Trophoblast cell (in vitro differentiated cells and primary cell): ENCODE measurements around the gene ATN1.

Source experiments
- DNase-seq, 2 donors: peaks; one replicate each; pipeline ENCODE4 v3.0.0-alpha.2; 2016
- H2AFZ ChIP-seq: 2 replicates; pipeline ENCODE4 v1.6.1; 2013; ENCODE audit warnings: low read length, moderate library complexity, mild to moderate bottlenecking; ENCODE audit not compliant: insufficient read depth, poor library complexity
- H2AK5ac ChIP-seq: 2 replicates; pipeline ENCODE4 v1.6.1; 2013; ENCODE audit warnings: mild to moderate bottlenecking, low read length
- H2BK120ac ChIP-seq: 2 replicates; pipeline ENCODE4 v1.6.1; 2013; ENCODE audit warnings: low read length, mild to moderate bottlenecking, moderate library complexity; ENCODE audit not compliant: insufficient read depth, poor library complexity
- H2BK12ac ChIP-seq: 2 replicates; pipeline ENCODE4 v1.6.1; 2013; ENCODE audit warnings: mild to moderate bottlenecking, low read length, moderate library complexity
- H2BK5ac ChIP-seq: 2 replicates; pipeline ENCODE4 v1.6.1; 2013; ENCODE audit warnings: low read length, low read depth, moderate library complexity, mild to moderate bottlenecking; ENCODE audit not compliant: poor library complexity
- H3K14ac ChIP-seq: 2 replicates; pipeline ENCODE4 v1.6.1; 2013; ENCODE audit warnings: mild to moderate bottlenecking, low read length
- H3K18ac ChIP-seq: 2 replicates; pipeline ENCODE4 v1.6.1; 2013; ENCODE audit warnings: mild to moderate bottlenecking, low read length
- H3K23ac ChIP-seq: 2 replicates; pipeline ENCODE4 v1.6.1; 2013; ENCODE audit warnings: low read length
- H3K27ac ChIP-seq: 2 replicates; pipeline ENCODE4 v1.5.1; 2013; ENCODE audit warnings: low read depth, mild to moderate bottlenecking, inconsistent platforms, low read length, moderate library complexity
- H3K27me3 ChIP-seq: 2 replicates; pipeline ENCODE4 v1.6.1; 2013; ENCODE audit warnings: inconsistent platforms, mild to moderate bottlenecking, low read length, moderate library complexity; ENCODE audit not compliant: insufficient read depth
- H3K36me3 ChIP-seq, 2 experiments: 1 replicate in 1 of 2; 2 replicates in 1 of 2; pipeline ENCODE4 v1.6.1; 2013; ENCODE audit warnings: low read length in 2 of 2, mild to moderate bottlenecking in 2 of 2, moderate library complexity in 1 of 2; ENCODE audit not compliant: insufficient read depth in 2 of 2, control insufficient read depth in 1 of 2
- H3K4ac ChIP-seq: 2 replicates; pipeline ENCODE4 v1.6.1; 2013; ENCODE audit warnings: low read depth, mild to moderate bottlenecking, low read length, moderate library complexity
- H3K4me1 ChIP-seq, 2 experiments: 1 replicate in 1 of 2; 2 replicates in 1 of 2; pipeline ENCODE4 v1.6.1; 2013; ENCODE audit warnings: low read length in 2 of 2, mild to moderate bottlenecking in 2 of 2, moderate library complexity in 1 of 2; ENCODE audit not compliant: insufficient read depth in 2 of 2, control insufficient read depth in 1 of 2
- H3K4me2 ChIP-seq: 2 replicates; pipeline ENCODE4 v1.6.1; 2013; ENCODE audit warnings: inconsistent platforms, mild to moderate bottlenecking, low read length, moderate library complexity
- H3K4me3 ChIP-seq: 2 replicates; pipeline ENCODE4 v1.5.1; 2013; ENCODE audit warnings: mild to moderate bottlenecking, low read depth, low read length, inconsistent platforms
- H3K79me1 ChIP-seq: one replicate; pipeline ENCODE4 v1.6.1; 2013; ENCODE audit warnings: low read length
- H3K79me2 ChIP-seq: 2 replicates; pipeline ENCODE4 v1.6.1; 2013; ENCODE audit warnings: low read length, mild to moderate bottlenecking; ENCODE audit not compliant: control insufficient read depth, insufficient read depth, poor library complexity
- H3K9ac ChIP-seq: 2 replicates; pipeline ENCODE4 v1.6.1; 2013; ENCODE audit warnings: mild to moderate bottlenecking, low read length
- H3K9me3 ChIP-seq: 2 replicates; pipeline ENCODE4 v1.6.1; 2013; ENCODE audit warnings: low read depth, mild to moderate bottlenecking, control low read depth, inconsistent platforms, low read length; ENCODE audit not compliant: insufficient read depth
- H4K12ac ChIP-seq: 2 replicates; pipeline ENCODE4 v1.6.1; 2013; ENCODE audit warnings: low read depth, mild to moderate bottlenecking, low read length, moderate library complexity
- H4K8ac ChIP-seq: 2 replicates; pipeline ENCODE4 v1.6.1; 2013; ENCODE audit warnings: low read depth, mild to moderate bottlenecking, low read length, moderate library complexity
- H4K91ac ChIP-seq: one replicate; pipeline ENCODE4 v1.6.1; 2013; ENCODE audit warnings: low read depth, mild to moderate bottlenecking, low read length, moderate library complexity
- WGBS: extraction: QIAGEN DNeasy Blood & Tissue Kit; methylation state at CpG from one replicate; pipeline ENCODE4 v1.1.7; 2013; ENCODE audit warnings: missing lambda C conversion rate; ENCODE audit not compliant: insufficient read length, insufficient coverage; ENCODE audit errors: extremely low coverage; 5-methylcytosine and 5-hydroxymethylcytosine counted together

ATN1 gene

GRCh38 chr12:6941782-6942181, 14.0 kb downstream of the ATN1 start:
- Histone ChIP-seq H3K4me2 (no peak overlapping the region), H2BK5ac (no peak overlapping the region), H3K9me3 (peaks cover 2% of the 10 kb centered on the region), H3K79me2 (peaks cover 7% of the 10 kb centered on the region), H2BK120ac (no peak overlapping the region), H4K12ac (no peak overlapping the region), H3K27me3 (no peaks in the 10 kb centered on the region), H2AFZ (no peak overlapping the region), H4K8ac (no peak overlapping the region), H3K4ac (no peak overlapping the region), H3K23ac (no peak overlapping the region), H3K4me3 (no peak overlapping the region), H3K4me1 (peaks cover 16% of the 10 kb centered on the region in 2 experiments), H3K14ac (no peak overlapping the region), H3K27ac (no peak overlapping the region), H3K9ac (no peak overlapping the region), H3K36me3 (peaks cover 35 to 38% of the 10 kb centered on the region in 2 experiments), H2BK12ac (no peak overlapping the region), H4K91ac (no peak overlapping the region), H3K79me1 (peaks cover 22% of the 10 kb centered on the region), H3K18ac (no peak overlapping the region), H2AK5ac (no peak overlapping the region)
- DNase-seq, result no peak
- no CpG with 5 or more reads among the region's 12 CpGs for WGBS

DNA sequence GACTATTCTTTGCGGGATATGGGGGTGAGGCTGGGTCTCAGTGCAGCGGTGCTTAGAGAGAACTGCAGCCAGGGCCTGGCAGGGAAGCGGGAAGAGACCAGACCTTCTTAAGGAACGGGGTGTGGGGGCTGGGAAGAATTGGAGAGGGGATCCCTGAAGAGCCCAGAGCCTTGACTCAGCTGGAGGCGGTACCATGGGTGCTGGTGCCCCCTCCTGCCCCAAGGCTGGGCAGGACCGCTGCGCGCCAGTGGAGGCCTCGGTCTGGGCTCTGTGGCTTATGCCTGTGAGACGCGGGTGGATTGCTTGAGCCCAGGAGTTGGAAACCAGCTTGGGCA, 14.5 kb downstream of the ATN1 start:
- Histone ChIP-seq H2AFZ (no peak overlapping the region), H4K8ac (no peak overlapping the region), H3K4me1 (peaks cover 13 to 17% of the 10 kb centered on the region in 2 experiments), H3K18ac (no peak overlapping the region), H4K91ac (no peak overlapping the region), H3K9ac (no peak overlapping the region), H3K4me2 (no peak overlapping the region), H3K4ac (no peak overlapping the region), H3K79me2 (peaks cover 7% of the 10 kb centered on the region), H4K12ac (no peak overlapping the region), H3K27ac (no peak overlapping the region), H3K14ac (no peak overlapping the region), H3K79me1 (peaks cover 23% of the 10 kb centered on the region), H3K4me3 (no peak overlapping the region), H3K27me3 (no peaks in the 10 kb centered on the region), H3K23ac (no peak overlapping the region), H2BK120ac (no peak overlapping the region), H2BK5ac (no peak overlapping the region), H3K36me3 (peaks cover 30 to 34% of the 10 kb centered on the region in 2 experiments), H2BK12ac (no peak overlapping the region), H3K9me3 (peaks cover 2% of the 10 kb centered on the region), H2AK5ac (no peak overlapping the region)
- WGBS, result no CpG with 5 or more reads among the region's 11 CpGs
- no peak for DNase-seq

GRCh38 chr12:6943389-6943721, 15.6 kb downstream of the ATN1 start:
- peaks cover 16% of the 10 kb centered on the region for H3K79me1 ChIP-seq
- H3K79me2 ChIP-seq, result peaks cover 3% of the 10 kb centered on the region
- no peak overlapping the region for H2AK5ac ChIP-seq
- no peak overlapping the region for H2AFZ ChIP-seq
- H2BK120ac ChIP-seq, result no peak overlapping the region
- no peak overlapping the region for H4K12ac ChIP-seq
- no peak overlapping the region for H3K4ac ChIP-seq
- peak; percentile 84 to 93 for DNase-seq
- H3K9me3 ChIP-seq, result peaks cover 2% of the 10 kb centered on the region
- peak overlapping the region; percentile 38 for H4K8ac ChIP-seq
- H4K91ac ChIP-seq, result peak overlapping the region; percentile 8
- peaks cover 29 to 32% of the 10 kb centered on the region in 2 experiments for H3K36me3 ChIP-seq
- H3K9ac ChIP-seq, result no peak overlapping the region
- no peaks in the 10 kb centered on the region for H3K27me3 ChIP-seq
- peaks cover 10 to 15% of the 10 kb centered on the region in 2 experiments for H3K4me1 ChIP-seq
- H3K14ac ChIP-seq, result no peak overlapping the region
- no CpG with 5 or more reads among the region's 13 CpGs for WGBS
- H3K23ac ChIP-seq, result no peak overlapping the region
- H2BK5ac ChIP-seq, result no peak overlapping the region
- H3K4me3 ChIP-seq, result no peak overlapping the region
- H2BK12ac ChIP-seq, result no peak overlapping the region
- H3K18ac ChIP-seq, result no peak overlapping the region
- H3K4me2 ChIP-seq, result peak overlapping the region; percentile 81
- H3K27ac ChIP-seq, result peak overlapping the region; percentile 87

- Histone ChIP-seq H2BK120ac (peak within 1 kb of the TSS; percentile 28), H3K4me1 (peaks cover 9 to 12% of the 10 kb centered on the region in 2 experiments), H3K14ac (peak within 1 kb of the TSS; percentile 47), H3K79me2 (peaks cover 2% of the 10 kb centered on the region), H2AK5ac (peak within 1 kb of the TSS; percentile 6), H2BK12ac (no peak within 1 kb of the TSS), H2BK5ac (peak within 1 kb of the TSS; percentile 13), H3K9ac (peak within 1 kb of the TSS; percentile 76), H4K8ac (peak within 1 kb of the TSS; percentile 63), H3K79me1 (peaks cover 15% of the 10 kb centered on the region), H3K4me3 (peak within 1 kb of the TSS; percentile 76), H3K9me3 (peaks cover 2% of the 10 kb centered on the region), H3K23ac (no peak within 1 kb of the TSS), H4K12ac (peak within 1 kb of the TSS; percentile 59), H4K91ac (peak within 1 kb of the TSS; percentile 71), H3K36me3 (peaks cover 24 to 28% of the 10 kb centered on the region in 2 experiments), H2AFZ (peak within 1 kb of the TSS; percentile 38), H3K27ac (peak within 1 kb of the TSS; percentile 87), H3K27me3 (no peaks in the 10 kb centered on the region), H3K4ac (peak within 1 kb of the TSS; percentile 44), H3K4me2 (peak within 1 kb of the TSS; percentile 81), H3K18ac (peak within 1 kb of the TSS; percentile 31)
- DNase-seq, result peak; percentile 91 to 95
- WGBS, result no CpG with 5 or more reads among the region's 31 CpGs
These were observed 16.1 kb downstream of the ATN1 start, which contains the start of the genes C12orf57 and RNU7-1 for GRCh38 chr12:6943722-6944380. TSS of gene C12orf57 (plus strand) at chr12:6944022. CDS start at chr12:6944122, 100 bp downstream. TSS of gene RNU7-1 (plus strand) at chr12:6943816.
